HG02759 (cell line): Measurements from ENCODE around the gene TRIM45.

ENCODE experiments used
- ATAC-seq: cut with Tn5 transposase; IDR thresholded peaks from one replicate; pipeline ENCODE4 v1.9.1; 2021; ENCODE audit warnings: mild to moderate bottlenecking, moderate library complexity; ENCODE audit not compliant: unreplicated experiment

Gene TRIM45

GRCh38 chr1:117101334-117101733, 20.2 kb downstream of the TRIM45 start:
- ATAC-seq, result no peak

- ATAC-seq, result no peak
Measured at GRCh38 chr1:117098287-117098890, 23.2 kb downstream of the TRIM45 start.

- ATAC-seq, result no peak
Measured at GRCh38 chr1:117097443-117097842, 24.1 kb downstream of the TRIM45 start.

GRCh38 chr1:117096951-117097408, 24.6 kb downstream of the TRIM45 start:
- ATAC-seq, result no peak

- ATAC-seq, result no peak
Measured at GRCh38 chr1:117094841-117095604, 26.5 kb downstream of the TRIM45 start.

- ATAC-seq, result peak; percentile 77
Measured at GRCh38 chr1:117093870-117094621, 27.5 kb downstream of the TRIM45 start.

GRCh38 chr1:117093091-117093534, 28.4 kb downstream of the TRIM45 start:
- ATAC-seq, result no peak

GRCh38 chr1:117092594-117092993, 29.0 kb downstream of the TRIM45 start:
- no peak for ATAC-seq

GRCh38 chr1:117089996-117090395, 31.6 kb downstream of the TRIM45 start:
- no peak for ATAC-seq

- no peak for ATAC-seq
Measured at GRCh38 chr1:117087686-117088085, 33.9 kb downstream of the TRIM45 start.

GRCh38 chr1:117084231-117084630, 37.3 kb downstream of the TRIM45 start:
- ATAC-seq, result no peak

GRCh38 chr1:117079737-117080136, 41.8 kb downstream of the TRIM45 start:
- ATAC-seq, result no peak

- ATAC-seq, result no peak
Measured at GRCh38 chr1:117077267-117077666, 44.3 kb downstream of the TRIM45 start.

GRCh38 chr1:117076648-117077047, 44.9 kb downstream of the TRIM45 start:
- no peak for ATAC-seq

GRCh38 chr1:117070124-117070523, 51.4 kb downstream of the TRIM45 start:
- no peak for ATAC-seq

GRCh38 chr1:117069220-117069844, 52.2 kb downstream of the TRIM45 start:
- ATAC-seq, result no peak

- no peak for ATAC-seq
Measured at GRCh38 chr1:117068580-117068979, 53.0 kb downstream of the TRIM45 start.

- peak; percentile 77 for ATAC-seq
Measured at GRCh38 chr1:117067533-117068370, 53.8 kb downstream of the TRIM45 start.

GRCh38 chr1:117066367-117066766, 55.2 kb downstream of the TRIM45 start:
- no peak for ATAC-seq

GRCh38 chr1:117061986-117062415, 59.5 kb downstream of the TRIM45 start:
- peak; percentile 29 for ATAC-seq
